K562 (cell line): Measurements from ENCODE around the gene MCL1. TPM values are rescaled to one million over a fixed set of nuclear protein-coding genes. Genes with fewer than 3 reads are reported as not detected.

ENCODE experiments used
- ARID1B ChIP-seq: fragments of 450-650 bp; IDR thresholded peaks from 2 replicates; pipeline ENCODE4 v1.6.1; 2016; ENCODE audit warnings: antibody characterized with exemption, mild to moderate bottlenecking, inconsistent platforms
- EGR1 ChIP-seq: fragments of 450-650 bp; conservative IDR thresholded peaks from 2 replicates; pipeline ENCODE4 v1.6.1; 2017; ENCODE audit warnings: mild to moderate bottlenecking
- HDAC1 ChIP-seq, 2 experiments: fragments of 450-650 bp; IDR thresholded peaks; 2 replicates each; pipeline ENCODE4 v1.6.1; 2016 to 2017; ENCODE audit warnings: inconsistent platforms in 1 of 2, mild to moderate bottlenecking in 1 of 2, moderate library complexity in 1 of 2
- OTX1 ChIP-seq: fragments of 450-650 bp; formaldehyde crosslinking; IDR thresholded peaks from 2 replicates; pipeline ENCODE4 v1.4.0; 2022; ENCODE audit warnings: mild to moderate bottlenecking
- SMARCA4 ChIP-seq: fragments of 450-650 bp; IDR thresholded peaks from 2 replicates; pipeline ENCODE4 v1.6.1; 2016
- SRF ChIP-seq, 2 experiments: fragments of 250-450, 450-650 bp in 1 of 2; sonication (Bioruptor Pico) in 1 of 2; sonication (generic) in 1 of 2; formaldehyde crosslinking; IDR thresholded peaks; 2 replicates each; pipeline versions ENCODE4 v1.5.0 to v1.5.1; 2020 to 2022; ENCODE audit warnings: mild to moderate bottlenecking in 1 of 2, missing genetic modification reagents in 1 of 2
- TEAD4 ChIP-seq, 2 experiments: sonication (generic) in 1 of 2; formaldehyde crosslinking in 1 of 2; IDR thresholded peaks; 2 replicates each; pipeline versions ENCODE4 v1.6.1 to v1.8.0; 2012 to 2022; ENCODE audit warnings: borderline replicate concordance in 1 of 2, inconsistent platforms in 1 of 2, low read length in 1 of 2, mild to moderate bottlenecking in 1 of 2, missing genetic modification reagents in 1 of 2
- polyA plus RNA-seq, 8 experiments: library from polyadenylated mRNA; depleted of rRNA in 4 of 8; stranded (reverse) in 5 of 8; unstranded in 3 of 8; fragments of >200 nt; fragmentation: Nextera tagmentation in 2 of 8; fragmentation: Illumina TruSeq in 1 of 8; extraction: Ambion mirVana in 2 of 8; extraction: Trizol in 1 of 8; gene quantifications; 2 replicates each; pipeline versions ENCODE4 v1.2.1 to v1.2.3, GENCODE V29; 2011 to 2014; ENCODE audit warnings: inconsistent platforms in 1 of 8, missing spikeins in 1 of 8
- total RNA-seq, 7 experiments: library from RNA; depleted of rRNA in 6 of 7; stranded (reverse); fragments of >200 nt in 6 of 7; fragmentation: Illumina TruSeq in 2 of 7; extraction: Trizol in 2 of 7; gene quantifications; 2 replicates each; pipeline versions ENCODE4 v1.2.1 to v1.2.3, GENCODE V29; 2011 to 2021; ENCODE audit warnings: low replicate concordance in 1 of 7
- TF ChIP-seq, protein P1 (sequence below), 2 experiments: fragments of 200-800 bp in 1 of 2; sonication (Bioruptor generic) in 1 of 2; sonication (generic) in 1 of 2; formaldehyde crosslinking in 1 of 2; IDR thresholded peaks in 1 of 2; conservative IDR thresholded peaks in 1 of 2; 2 replicates each; pipeline versions ENCODE4 v1.5.0 to v1.6.1; 2016 to 2020; ENCODE audit warnings: missing compliant biosample characterization in 1 of 2, missing genetic modification characterization in 1 of 2, missing genetic modification reagents in 1 of 2
- TF ChIP-seq, protein P2 (sequence below): sonication (generic); formaldehyde crosslinking; IDR thresholded peaks from 2 replicates; pipeline ENCODE4 v1.8.1; 2023; ENCODE audit warnings: mild to moderate bottlenecking, missing genetic modification reagents
- TF ChIP-seq, protein P3 (sequence below): sonication (generic); formaldehyde crosslinking; IDR thresholded peaks from 2 replicates; pipeline ENCODE4 v1.8.0; 2022; ENCODE audit warnings: missing genetic modification reagents, mild to moderate bottlenecking, borderline replicate concordance
- TF ChIP-seq, protein P4 (sequence below), 2 experiments: IDR thresholded peaks; 2 replicates each; pipeline ENCODE4 v1.6.1; 2012; ENCODE audit warnings: improper control_type of control experiment in 2 of 2, low read depth in 2 of 2, low read length in 2 of 2, borderline replicate concordance in 1 of 2
- TF ChIP-seq, protein P5 (sequence below), 2 experiments: fragments of 150-350 bp in 1 of 2; IDR thresholded peaks; 2 replicates each; pipeline ENCODE4 v1.6.1; 2012 to 2016; ENCODE audit warnings: low read depth in 2 of 2, low read length in 2 of 2, mild to moderate bottlenecking in 1 of 2, moderate library complexity in 1 of 2

The MCL1 gene
- total and polyA plus RNA-seq, 9 of the 15 experiments (the other 6 are each of a cell fraction or from before 2014, with no cell fraction given), result 27.1 to 224 (median 138) TPM

DNA sequence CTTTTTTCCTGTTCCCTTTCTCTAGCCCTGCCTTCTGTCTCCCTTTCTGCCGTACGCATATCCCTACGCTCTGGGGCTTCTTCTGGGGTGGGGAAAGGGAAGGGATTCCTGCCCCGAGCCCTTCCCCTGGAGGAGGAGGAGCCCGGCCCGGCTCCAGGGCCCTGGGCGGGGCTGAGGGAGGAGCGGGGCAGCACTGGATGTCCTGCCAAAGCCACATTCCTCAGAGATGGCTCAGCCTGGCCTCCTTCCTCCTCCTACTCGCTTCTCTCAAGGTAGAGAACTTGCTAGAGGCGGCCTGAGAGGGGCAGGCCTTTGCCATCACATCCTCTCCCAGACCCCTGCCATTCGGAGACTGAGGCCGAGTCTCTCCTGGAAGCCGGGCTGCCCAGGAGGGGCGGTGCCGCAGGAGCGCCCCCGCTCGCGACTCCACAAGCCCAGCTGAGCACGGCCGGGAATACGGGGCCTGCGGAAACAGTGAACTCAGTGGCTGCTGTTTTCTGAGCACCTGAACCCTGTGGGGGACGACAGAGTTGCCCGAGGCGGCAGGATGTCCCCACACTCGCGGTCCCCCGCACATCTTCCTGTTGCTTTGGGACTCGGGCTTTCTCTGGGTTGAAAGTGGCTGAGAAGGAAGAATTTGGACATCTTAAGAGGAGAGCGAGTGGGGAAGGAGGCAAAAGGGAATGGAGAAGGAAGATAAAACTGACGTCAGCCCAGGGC lies 18.0 kb downstream of the MCL1 start (continued):
- TF ChIP-seq OTX1 (CRISPR knock-in tag) (peak; percentile 17; the same call in 1 of the 2 replicates), SMARCA4 (peak; percentile 47), ARID1B (peak; percentile 55), HDAC1 (IDR thresholded peaks at IDR 0.05) (peak in 1 of 2 experiments; percentile 32; a peak in 2 of 4 replicates), TEAD4 (IDR thresholded peaks at IDR 0.05; ENCODE audit: low read length) (peak; percentile 76), TEAD4 (CRISPR knock-in tag; IDR thresholded peaks at IDR 0.05; ENCODE audit: borderline replicate concordance) (0 out of 2 replicates have a peak, but pooled peaks have one; percentile 53), EGR1 (peak; percentile 56; the same call in 1 of the 2 replicates), SRF (CRISPR knock-in tag; IDR thresholded peaks at IDR 0.05) (peak in 1 of 2 experiments; percentile 28; a peak in 1 of 4 replicates)
- TF ChIP-seq, protein P1, sequence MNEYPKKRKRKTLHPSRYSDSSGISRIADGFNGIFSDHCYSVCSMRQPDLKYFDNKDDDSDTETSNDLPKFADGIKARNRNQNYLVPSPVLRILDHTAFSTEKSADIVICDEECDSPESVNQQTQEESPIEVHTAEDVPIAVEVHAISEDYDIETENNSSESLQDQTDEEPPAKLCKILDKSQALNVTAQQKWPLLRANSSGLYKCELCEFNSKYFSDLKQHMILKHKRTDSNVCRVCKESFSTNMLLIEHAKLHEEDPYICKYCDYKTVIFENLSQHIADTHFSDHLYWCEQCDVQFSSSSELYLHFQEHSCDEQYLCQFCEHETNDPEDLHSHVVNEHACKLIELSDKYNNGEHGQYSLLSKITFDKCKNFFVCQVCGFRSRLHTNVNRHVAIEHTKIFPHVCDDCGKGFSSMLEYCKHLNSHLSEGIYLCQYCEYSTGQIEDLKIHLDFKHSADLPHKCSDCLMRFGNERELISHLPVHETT (CRISPR knock-in tag; conservative IDR thresholded peaks at IDR 0.05 in 1 of 2, IDR thresholded peaks at IDR 0.05 in 1 of 2), result 0 out of 4 replicates have a peak, but pooled peaks of 1 of the 2 experiments have one; percentile 8
- TF ChIP-seq, protein P2, sequence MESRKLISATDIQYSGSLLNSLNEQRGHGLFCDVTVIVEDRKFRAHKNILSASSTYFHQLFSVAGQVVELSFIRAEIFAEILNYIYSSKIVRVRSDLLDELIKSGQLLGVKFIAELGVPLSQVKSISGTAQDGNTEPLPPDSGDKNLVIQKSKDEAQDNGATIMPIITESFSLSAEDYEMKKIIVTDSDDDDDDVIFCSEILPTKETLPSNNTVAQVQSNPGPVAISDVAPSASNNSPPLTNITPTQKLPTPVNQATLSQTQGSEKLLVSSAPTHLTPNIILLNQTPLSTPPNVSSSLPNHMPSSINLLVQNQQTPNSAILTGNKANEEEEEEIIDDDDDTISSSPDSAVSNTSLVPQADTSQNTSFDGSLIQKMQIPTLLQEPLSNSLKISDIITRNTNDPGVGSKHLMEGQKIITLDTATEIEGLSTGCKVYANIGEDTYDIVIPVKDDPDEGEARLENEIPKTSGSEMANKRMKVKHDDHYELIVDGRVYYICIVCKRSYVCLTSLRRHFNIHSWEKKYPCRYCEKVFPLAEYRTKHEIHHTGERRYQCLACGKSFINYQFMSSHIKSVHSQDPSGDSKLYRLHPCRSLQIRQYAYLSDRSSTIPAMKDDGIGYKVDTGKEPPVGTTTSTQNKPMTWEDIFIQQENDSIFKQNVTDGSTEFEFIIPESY (CRISPR knock-in tag), result peak; percentile 37; the same call in 1 of the 2 replicates
- TF ChIP-seq, protein P3, sequence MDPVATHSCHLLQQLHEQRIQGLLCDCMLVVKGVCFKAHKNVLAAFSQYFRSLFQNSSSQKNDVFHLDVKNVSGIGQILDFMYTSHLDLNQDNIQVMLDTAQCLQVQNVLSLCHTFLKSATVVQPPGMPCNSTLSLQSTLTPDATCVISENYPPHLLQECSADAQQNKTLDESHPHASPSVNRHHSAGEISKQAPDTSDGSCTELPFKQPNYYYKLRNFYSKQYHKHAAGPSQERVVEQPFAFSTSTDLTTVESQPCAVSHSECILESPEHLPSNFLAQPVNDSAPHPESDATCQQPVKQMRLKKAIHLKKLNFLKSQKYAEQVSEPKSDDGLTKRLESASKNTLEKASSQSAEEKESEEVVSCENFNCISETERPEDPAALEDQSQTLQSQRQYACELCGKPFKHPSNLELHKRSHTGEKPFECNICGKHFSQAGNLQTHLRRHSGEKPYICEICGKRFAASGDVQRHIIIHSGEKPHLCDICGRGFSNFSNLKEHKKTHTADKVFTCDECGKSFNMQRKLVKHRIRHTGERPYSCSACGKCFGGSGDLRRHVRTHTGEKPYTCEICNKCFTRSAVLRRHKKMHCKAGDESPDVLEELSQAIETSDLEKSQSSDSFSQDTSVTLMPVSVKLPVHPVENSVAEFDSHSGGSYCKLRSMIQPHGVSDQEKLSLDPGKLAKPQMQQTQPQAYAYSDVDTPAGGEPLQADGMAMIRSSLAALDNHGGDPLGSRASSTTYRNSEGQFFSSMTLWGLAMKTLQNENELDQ (CRISPR knock-in tag), result no peak
- TF ChIP-seq, protein P4, sequence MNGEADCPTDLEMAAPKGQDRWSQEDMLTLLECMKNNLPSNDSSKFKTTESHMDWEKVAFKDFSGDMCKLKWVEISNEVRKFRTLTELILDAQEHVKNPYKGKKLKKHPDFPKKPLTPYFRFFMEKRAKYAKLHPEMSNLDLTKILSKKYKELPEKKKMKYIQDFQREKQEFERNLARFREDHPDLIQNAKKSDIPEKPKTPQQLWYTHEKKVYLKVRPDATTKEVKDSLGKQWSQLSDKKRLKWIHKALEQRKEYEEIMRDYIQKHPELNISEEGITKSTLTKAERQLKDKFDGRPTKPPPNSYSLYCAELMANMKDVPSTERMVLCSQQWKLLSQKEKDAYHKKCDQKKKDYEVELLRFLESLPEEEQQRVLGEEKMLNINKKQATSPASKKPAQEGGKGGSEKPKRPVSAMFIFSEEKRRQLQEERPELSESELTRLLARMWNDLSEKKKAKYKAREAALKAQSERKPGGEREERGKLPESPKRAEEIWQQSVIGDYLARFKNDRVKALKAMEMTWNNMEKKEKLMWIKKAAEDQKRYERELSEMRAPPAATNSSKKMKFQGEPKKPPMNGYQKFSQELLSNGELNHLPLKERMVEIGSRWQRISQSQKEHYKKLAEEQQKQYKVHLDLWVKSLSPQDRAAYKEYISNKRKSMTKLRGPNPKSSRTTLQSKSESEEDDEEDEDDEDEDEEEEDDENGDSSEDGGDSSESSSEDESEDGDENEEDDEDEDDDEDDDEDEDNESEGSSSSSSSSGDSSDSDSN (IDR thresholded peaks at IDR 0.05; ENCODE audit: borderline replicate concordance in 1 of 2, low read depth in 2 of 2, low read length in 2 of 2), result peak; percentile 53 to 70; a peak in 3 of 4 replicates
- TF ChIP-seq, protein P5, sequence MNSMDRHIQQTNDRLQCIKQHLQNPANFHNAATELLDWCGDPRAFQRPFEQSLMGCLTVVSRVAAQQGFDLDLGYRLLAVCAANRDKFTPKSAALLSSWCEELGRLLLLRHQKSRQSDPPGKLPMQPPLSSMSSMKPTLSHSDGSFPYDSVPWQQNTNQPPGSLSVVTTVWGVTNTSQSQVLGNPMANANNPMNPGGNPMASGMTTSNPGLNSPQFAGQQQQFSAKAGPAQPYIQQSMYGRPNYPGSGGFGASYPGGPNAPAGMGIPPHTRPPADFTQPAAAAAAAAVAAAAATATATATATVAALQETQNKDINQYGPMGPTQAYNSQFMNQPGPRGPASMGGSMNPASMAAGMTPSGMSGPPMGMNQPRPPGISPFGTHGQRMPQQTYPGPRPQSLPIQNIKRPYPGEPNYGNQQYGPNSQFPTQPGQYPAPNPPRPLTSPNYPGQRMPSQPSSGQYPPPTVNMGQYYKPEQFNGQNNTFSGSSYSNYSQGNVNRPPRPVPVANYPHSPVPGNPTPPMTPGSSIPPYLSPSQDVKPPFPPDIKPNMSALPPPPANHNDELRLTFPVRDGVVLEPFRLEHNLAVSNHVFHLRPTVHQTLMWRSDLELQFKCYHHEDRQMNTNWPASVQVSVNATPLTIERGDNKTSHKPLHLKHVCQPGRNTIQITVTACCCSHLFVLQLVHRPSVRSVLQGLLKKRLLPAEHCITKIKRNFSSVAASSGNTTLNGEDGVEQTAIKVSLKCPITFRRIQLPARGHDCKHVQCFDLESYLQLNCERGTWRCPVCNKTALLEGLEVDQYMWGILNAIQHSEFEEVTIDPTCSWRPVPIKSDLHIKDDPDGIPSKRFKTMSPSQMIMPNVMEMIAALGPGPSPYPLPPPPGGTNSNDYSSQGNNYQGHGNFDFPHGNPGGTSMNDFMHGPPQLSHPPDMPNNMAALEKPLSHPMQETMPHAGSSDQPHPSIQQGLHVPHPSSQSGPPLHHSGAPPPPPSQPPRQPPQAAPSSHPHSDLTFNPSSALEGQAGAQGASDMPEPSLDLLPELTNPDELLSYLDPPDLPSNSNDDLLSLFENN (IDR thresholded peaks at IDR 0.05; ENCODE audit: low read depth in 2 of 2, low read length in 2 of 2), result no peak
